G401 (cell line): Measurements from ENCODE around the gene NETO2. TPM values are rescaled to one million over a fixed set of nuclear protein-coding genes. Genes with fewer than 3 reads are reported as not detected.
"Not testable (repeated sequence)": the region's sequence is repeated elsewhere in the genome, so short reads cannot be mapped to it uniquely, and the experiment has no call there.

Experiments used
- DNase-seq: peaks from one replicate; pipeline ENCODE4 v3.0.0-alpha.2; 2015; ENCODE audit warnings: low spot score
- in situ Hi-C: cut with HindIII; loops from 2 replicates; pipeline ENCODE4 v1.10.0; 2016; ENCODE audit warnings: low sequenced_read_pairs, mixed read lengths
- total RNA-seq: library from RNA; depleted of rRNA; stranded (reverse); fragments of >200 nt; shearing (Covaris generic); gene quantifications from 2 replicates; pipeline ENCODE4 v1.2.3, GENCODE V29; 2014

NETO2 gene
- total RNA-seq, 1 experiment from 2014 or later = 50.8 TPM

DNA sequence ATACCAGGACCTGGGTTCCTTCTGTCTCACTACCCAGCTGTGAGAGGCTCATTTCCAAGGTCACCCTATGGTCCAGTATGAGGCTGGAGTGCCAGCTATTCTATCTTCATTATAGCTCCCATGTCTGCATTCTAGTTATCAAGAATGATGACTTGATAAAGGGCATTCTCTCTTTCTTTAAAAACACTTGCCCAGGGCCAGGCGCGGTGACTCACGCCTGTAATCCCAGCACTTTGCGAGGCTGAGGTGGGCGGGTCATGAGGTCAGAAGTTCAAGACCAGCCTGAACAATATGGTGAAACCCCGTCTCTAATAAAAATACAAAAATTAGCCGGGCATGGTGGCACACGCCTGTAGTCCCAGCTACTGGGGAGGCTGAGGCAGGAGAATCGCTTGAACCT, 5.8 kb downstream of the NETO2 start:
- DNase-seq, in situ Hi-C loops: not testable (repeated sequence)

GRCh38 chr16:47136099-47136842, 7.5 kb downstream of the NETO2 start:
- in situ Hi-C loops = no loop called here
- no peak for DNase-seq

DNA sequence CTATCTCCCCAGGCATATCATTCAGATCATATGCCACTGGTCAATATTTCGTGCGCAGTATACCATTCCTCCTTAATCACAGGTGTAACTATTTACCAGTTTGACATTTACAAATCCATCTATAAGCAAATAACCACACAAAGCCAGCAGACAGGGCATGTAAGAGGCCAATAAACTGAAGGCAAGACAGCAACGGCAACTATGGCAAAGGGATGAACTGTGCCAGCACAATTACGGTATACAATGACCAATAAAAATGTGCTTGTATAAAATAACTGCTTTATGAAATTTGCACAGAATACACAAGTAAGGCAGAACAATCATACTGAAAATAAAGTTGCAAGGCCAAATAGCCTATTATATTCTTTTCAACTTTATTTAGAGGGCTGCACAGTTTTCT, 9.2 kb downstream of the NETO2 start:
- no peak for DNase-seq
- in situ Hi-C loops = no loop called here

- in situ Hi-C loops = no loop called here
- no peak for DNase-seq
Measured at GRCh38 chr16:47132308-47132707, 11.4 kb downstream of the NETO2 start.

GRCh38 chr16:47129755-47130435, 13.8 kb downstream of the NETO2 start:
- no peak for DNase-seq
- in situ Hi-C loops = no loop called here

DNA sequence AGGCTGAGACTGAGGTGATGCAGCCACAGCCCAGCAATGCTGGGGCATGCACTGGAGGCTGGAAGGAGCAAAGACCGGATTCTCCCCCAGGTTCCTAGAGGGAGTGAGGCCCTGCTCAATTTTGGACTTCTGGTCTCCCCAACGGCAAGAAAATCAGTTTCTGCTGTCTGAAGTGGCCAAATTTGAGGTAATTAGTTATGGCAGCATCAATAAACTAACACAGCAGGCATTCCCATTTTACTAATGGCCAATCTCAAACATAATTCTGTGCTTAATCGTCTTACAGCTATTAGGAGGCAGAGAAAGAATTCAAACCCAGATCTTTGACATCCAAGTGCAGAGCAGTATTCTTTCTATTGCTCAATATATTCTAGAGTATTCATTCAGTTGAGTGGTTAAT, 16.2 kb downstream of the NETO2 start:
- no peak for DNase-seq
- in situ Hi-C loops = no loop called here

GRCh38 chr16:47125757-47126156, 18.0 kb downstream of the NETO2 start:
- no peak for DNase-seq
- in situ Hi-C loops = no loop called here

GRCh38 chr16:47113130-47113529, 30.6 kb downstream of the NETO2 start:
- in situ Hi-C loops = no loop called here
- DNase-seq = no peak

- no peak for DNase-seq
Measured at GRCh38 chr16:47110939-47111338, 32.8 kb downstream of the NETO2 start.

DNA sequence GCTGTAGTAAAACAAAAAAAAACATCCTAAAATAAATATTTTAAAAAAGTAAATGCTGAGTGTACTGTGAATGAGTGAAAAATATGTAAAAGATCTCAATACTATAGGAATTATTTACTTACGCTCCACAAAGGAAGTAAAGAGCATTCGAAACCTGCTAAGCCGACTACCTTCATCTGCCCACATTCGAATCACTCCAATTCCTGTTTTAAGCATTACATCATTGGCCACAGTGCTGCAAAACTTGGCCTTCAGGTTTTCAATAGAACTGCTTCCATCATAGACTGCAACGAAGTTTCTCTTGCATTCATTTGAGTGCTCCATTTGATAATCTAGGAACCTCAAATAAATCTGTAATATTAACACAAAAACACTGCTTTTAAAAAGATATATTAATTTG, 34.4 kb downstream of the NETO2 start:
- in situ Hi-C loops = no loop called here
- no peak for DNase-seq

More at GRCh38 chr16:47110939-47111338, 32.8 kb downstream of the NETO2 start:
- in situ Hi-C loops = no loop called here

DNA sequence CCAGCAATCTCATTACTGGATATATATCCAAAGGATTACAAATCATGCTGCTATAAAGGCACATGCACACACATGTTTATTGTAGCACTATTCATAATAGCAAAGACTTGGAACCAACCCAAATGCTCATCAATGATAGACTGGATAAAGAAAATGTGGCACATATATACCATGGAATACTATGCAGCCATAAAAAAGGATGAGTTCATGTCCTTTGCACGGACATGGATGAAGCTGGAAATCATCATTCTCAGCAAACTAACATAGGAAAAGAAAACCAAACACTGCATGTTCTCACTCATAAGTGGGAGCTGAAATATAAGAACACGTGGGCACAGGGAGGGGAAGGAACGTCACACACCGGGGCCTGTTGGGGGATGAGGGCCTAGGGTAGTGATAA, 40.8 kb downstream of the NETO2 start:
- DNase-seq, in situ Hi-C loops: not testable (repeated sequence)

DNA sequence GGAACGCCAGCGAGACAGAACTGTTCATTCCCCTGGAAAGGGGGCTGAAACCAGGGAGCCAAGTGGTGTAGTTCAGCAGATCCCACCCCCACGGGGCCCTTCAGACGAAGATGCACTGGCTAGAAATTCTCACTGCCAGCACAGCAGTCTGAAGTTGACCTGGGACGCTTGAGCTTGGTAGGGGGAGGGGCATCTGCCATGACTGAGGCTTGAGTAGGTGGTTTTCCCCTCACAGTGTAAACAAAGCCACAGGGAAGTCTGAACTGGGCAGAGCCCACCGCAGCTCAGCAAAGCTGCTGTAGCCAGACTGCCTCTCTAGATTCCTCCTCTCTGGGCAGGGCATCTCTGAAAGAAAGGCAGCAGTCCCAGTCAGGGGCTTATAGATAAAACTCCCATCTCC, 46.6 kb downstream of the NETO2 start:
- DNase-seq, in situ Hi-C loops: not testable (repeated sequence)

DNA sequence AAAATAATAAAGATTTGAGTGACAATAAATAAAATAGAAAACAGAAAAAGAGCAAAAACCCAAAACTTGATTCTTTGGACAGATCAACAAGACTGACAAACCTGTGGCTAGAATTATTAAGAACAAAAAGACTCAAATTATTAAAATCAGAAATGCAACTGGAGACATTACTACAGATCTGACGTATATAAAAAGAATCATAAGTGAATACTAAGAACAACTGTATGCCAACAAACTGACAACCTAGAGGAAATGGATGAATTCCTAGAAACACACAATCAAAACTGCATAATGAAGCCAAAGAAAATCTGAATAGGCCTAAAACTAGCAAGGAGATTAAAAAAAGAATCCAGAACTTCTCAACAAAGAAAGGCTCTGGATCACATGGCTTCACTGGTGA, 47.4 kb downstream of the NETO2 start:
- in situ Hi-C loops = no loop called here
- no peak for DNase-seq

DNA sequence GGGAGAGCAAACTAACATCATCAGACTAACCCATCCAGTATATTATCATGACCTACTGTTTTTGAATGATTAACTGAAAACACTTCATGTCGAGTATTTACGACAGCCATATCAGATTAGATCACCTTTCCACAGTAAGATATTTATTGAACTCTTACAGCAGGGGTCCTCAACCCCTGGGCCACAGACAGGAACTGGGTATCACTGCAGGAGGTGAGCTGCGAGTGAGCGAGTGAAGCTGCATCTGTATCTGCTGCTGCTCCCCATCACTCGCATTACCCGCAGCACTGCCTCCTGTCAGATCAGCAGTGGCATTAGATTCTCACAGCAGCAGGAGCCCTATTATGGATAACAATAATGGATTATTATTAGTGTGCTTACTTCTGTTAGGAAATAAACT, 59.5 kb downstream of the NETO2 start:
- no peak for DNase-seq
- in situ Hi-C loops = no loop called here

DNA sequence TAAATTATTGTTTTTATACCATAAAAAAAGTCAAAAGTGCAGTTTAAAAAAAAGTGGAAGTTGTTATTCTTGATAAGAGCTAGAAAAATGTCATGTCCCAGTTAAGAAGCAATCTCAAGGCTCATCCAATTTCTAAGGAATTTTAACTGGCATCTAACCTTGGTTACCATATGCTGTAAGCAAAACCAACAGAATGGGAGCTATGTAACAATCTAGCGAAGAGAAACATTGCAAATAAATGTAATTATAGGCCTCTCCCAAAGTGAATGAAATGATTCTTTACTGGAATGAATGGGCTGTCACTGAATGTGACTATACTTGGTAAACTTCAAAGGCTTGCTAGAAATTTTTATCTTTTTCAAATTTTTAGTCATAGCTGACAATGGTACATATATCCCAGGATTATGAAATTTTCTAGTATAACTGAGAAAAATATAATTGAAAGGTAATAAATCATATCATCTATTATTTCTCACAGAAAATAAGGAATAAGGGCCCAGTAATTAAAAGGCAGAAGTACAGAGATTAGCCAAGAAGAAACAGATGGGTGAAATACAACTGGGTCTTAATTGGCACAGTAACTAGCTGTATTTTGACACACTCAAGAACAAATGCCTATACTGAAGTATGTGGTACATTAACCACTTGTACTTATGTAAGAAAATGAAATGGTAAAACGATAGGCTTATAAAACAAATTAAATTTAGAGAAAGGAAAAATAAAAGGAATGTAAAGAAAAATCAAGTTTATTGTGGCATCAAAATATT, 61.5 kb downstream of the NETO2 start:
- in situ Hi-C loops = no loop called here
- no peak for DNase-seq

DNA sequence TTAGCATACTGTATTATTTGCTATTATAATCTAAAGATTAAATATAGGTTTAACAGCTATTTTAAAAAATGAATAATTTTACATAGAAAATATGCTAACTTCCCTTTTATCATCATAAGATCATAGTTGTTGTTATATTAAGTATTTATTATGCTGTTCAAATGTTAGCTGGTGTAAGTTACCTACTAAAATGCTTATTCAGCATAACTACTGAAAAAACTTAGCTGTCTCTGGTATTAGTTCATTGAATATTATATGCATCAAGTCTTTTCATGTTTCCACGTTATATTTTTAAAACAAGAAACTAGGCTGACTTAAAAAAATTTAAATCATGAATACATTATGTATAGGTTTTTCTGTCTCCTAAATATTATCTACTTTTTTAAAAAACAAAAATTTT, 62.6 kb downstream of the NETO2 start:
- in situ Hi-C loops = no loop called here
- DNase-seq = no peak

DNA sequence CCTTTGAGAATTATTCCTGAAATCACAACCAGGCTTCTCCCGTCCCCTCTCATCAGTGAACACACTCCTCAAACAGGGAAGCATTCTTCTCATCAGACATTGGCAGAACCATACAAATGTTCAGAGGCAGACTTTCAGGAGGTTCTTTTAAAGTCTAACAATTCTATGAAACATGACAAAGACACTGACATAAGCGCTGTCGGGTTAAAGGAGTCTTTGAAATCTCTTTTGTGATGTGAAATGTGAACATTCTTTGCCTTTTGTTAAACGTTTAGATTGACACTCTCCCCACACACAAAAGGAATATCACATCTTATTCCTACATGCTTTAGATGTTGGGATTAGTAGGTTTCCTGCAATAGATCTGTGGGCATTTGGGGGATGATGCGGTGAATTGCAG, 63.9 kb downstream of the NETO2 start:
- in situ Hi-C loops = no loop called here
- DNase-seq = no peak

- no peak for DNase-seq
- in situ Hi-C loops = no loop called here
Measured at GRCh38 chr16:47073223-47074155, 70.3 kb downstream of the NETO2 start.

GRCh38 chr16:47072158-47072557, 71.6 kb downstream of the NETO2 start:
- DNase-seq = no peak
- in situ Hi-C loops = no loop called here
